Ovary (tissue), 9 donors: ENCODE results near the gene ITGB5. TPM values are rescaled to one million over a fixed set of nuclear protein-coding genes. Genes with fewer than 3 reads are reported as not detected.

Experiments used
- DNase-seq, 5 donors: peaks; one replicate each; pipeline ENCODE4 v3.0.0-alpha.2; 2019 to 2020
- H3K27ac ChIP-seq, 2 donors: fragments of 200-600 bp; one replicate each; pipeline versions ENCODE4 v1.5.1 to v1.8.0; 2019 to 2022
- H3K27me3 ChIP-seq: fragments of 200-600 bp; one replicate; pipeline ENCODE4 v1.8.0; 2022
- H3K36me3 ChIP-seq: fragments of 200-600 bp; sonication (generic); one replicate; pipeline ENCODE4 v1.5.1; 2019
- H3K4me1 ChIP-seq: one replicate; pipeline ENCODE4 v1.8.1; 2013; ENCODE audit warnings: mild to moderate bottlenecking, moderate library complexity; ENCODE audit not compliant: insufficient read depth
- H3K4me3 ChIP-seq: fragments of 200-600 bp; sonication (generic); one replicate; pipeline ENCODE4 v1.5.1; 2017
- H3K9me3 ChIP-seq, 2 donors: fragments of 200-600 bp in 1 of 2; sonication (generic) in 1 of 2; one replicate each; pipeline versions ENCODE4 v1.5.1 to v1.8.1; 2013 to 2019; ENCODE audit warnings: mild to moderate bottlenecking in 1 of 2, moderate library complexity in 1 of 2
- CTCF ChIP-seq, 3 donors: fragments of 450-650 bp in 2 of 3; fragments of 200-600 bp in 1 of 3; IDR thresholded peaks; one replicate each; pipeline versions ENCODE4 v1.5.1 to v1.8.0; 2016 to 2022; ENCODE audit warnings: antibody characterized with exemption in 3 of 3, mild to moderate bottlenecking in 1 of 3
- EP300 ChIP-seq: sonication (generic); formaldehyde crosslinking; IDR thresholded peaks from one replicate; pipeline ENCODE4 v1.6.1; 2017; ENCODE audit warnings: antibody characterized with exemption
- POLR2A ChIP-seq: fragments of 450-650 bp; IDR thresholded peaks from one replicate; pipeline ENCODE4 v1.6.1; 2017; ENCODE audit warnings: antibody characterized with exemption, mild to moderate bottlenecking, moderate library complexity
- WGBS, 3 donors: extraction: QIAGEN DNeasy Blood & Tissue Kit in 1 of 3; methylation state at CpG; one replicate each; pipeline versions ENCODE4 v1.1.5 to v1.1.7; 2013 to 2017; 5-methylcytosine and 5-hydroxymethylcytosine counted together
- intact Hi-C, 4 donors: fragments of 100-400 bp; cut with DNase I; formaldehyde crosslinking; loops; one replicate each; pipeline versions ENCODE4 v1.11.0 to v1.15.1; 2022 to 2023
- polyA plus RNA-seq, 2 donors: library from polyadenylated mRNA; stranded (reverse); fragments of 200-250 nt in 1 of 2; fragments of 350-450 nt in 1 of 2; fragmentation: Illumina TruSeq in 1 of 2; extraction: RNeasy Lipid Tissue Mini Kit (QIAGEN cat#74804) in 1 of 2; gene quantifications; one replicate each; pipeline ENCODE4 v1.2.3, GENCODE V29; 2013 to 2014
- total RNA-seq, 7 donors: library from RNA; depleted of rRNA in 2 of 7; stranded (reverse); fragments of >200 nt in 2 of 7; fragmentation: NEBNext Ultra II Directional in 3 of 7; extraction: Animal tissue kit (Norgen Biotek cat#: 25700) in 3 of 7; gene quantifications; one replicate each; pipeline versions ENCODE4 v1.1.0 to v1.2.4, GENCODE V29; 2016 to 2023
- donor health status: DM: no; HTN: no; CAD: no; lungs with moderate emphysema.
- donor health status: DM: no; HTN: no; CAD: no.
- donor health status: Bipolar disorder and iron deficiency.
- donor health status: DM: yes; HTN: yes; CAD: no.
- donor health status: DM: no; HTN: no; CAD: no.
- donor health status: DM: yes; HTN: yes; CAD: no.

ITGB5 gene
- total and polyA plus RNA-seq, 9 donors, result 31.0 to 109 (median 38.0) TPM

GRCh38 chr3:124885466-124886167 is 1.5 kb downstream of the ITGB5 start:
- intact Hi-C loops, result loop anchor here in 3 of 4 donors (5.0 kb wide), 4 partner anchors 43 to 123 kb away; no protein-coding TSS in a partner anchor
- peaks cover 4% of the 10 kb centered on the region for H3K4me1 ChIP-seq
- H3K4me3 ChIP-seq, result peak overlapping the region; percentile 90
- WGBS, 3 donors, result 22 to 31% (median 30%) methylated on average over 17 of the region's 17 CpGs
- no peak overlapping the region for H3K27ac ChIP-seq
- no peak for DNase-seq
- no peaks in the 10 kb centered on the region for H3K9me3 ChIP-seq
- TF ChIP-seq CTCF (IDR thresholded peaks at IDR 0.05) (no peak), EP300 (no peak), POLR2A (no peak)
- no peaks in the 10 kb centered on the region for H3K27me3 ChIP-seq
- no peaks in the 10 kb centered on the region for H3K36me3 ChIP-seq

- no peaks in the 10 kb centered on the region for H3K9me3 ChIP-seq
These were observed 2.6 kb downstream of the ITGB5 start for GRCh38 chr3:124884474-124885101.

GRCh38 chr3:124883766-124884473 is 3.2 kb downstream of the ITGB5 start:
- H3K27ac ChIP-seq, result no peak overlapping the region

More at GRCh38 chr3:124884474-124885101, 2.6 kb downstream of the ITGB5 start:
- H3K4me1 ChIP-seq, result peaks cover 4% of the 10 kb centered on the region
- no peak overlapping the region for H3K4me3 ChIP-seq
- H3K27me3 ChIP-seq, result no peaks in the 10 kb centered on the region
- WGBS, 3 donors, result 76 to 96% (median 79%) methylated on average over 7 of the region's 7 CpGs
- no peak for DNase-seq
- no peak for TF ChIP-seq EP300
- intact Hi-C loops, result loop anchor here in 3 of 4 donors (5.0 kb wide), 4 partner anchors 42 to 122 kb away; no protein-coding TSS in a partner anchor
- H3K36me3 ChIP-seq, result no peaks in the 10 kb centered on the region
- no peak overlapping the region for H3K27ac ChIP-seq

GRCh38 chr3:124882816-124883747 is 4.1 kb downstream of the ITGB5 start:
- H3K27me3 ChIP-seq, result no peaks in the 10 kb centered on the region
- WGBS, 3 donors, result 81 to 89% (median 85%) methylated on average over 13 of the region's 13 CpGs
- DNase-seq, result no peak
- no peak overlapping the region for H3K4me3 ChIP-seq
- no peak for TF ChIP-seq CTCF (IDR thresholded peaks at IDR 0.05)
- no peak for TF ChIP-seq EP300
- TF ChIP-seq POLR2A, result no peak
- H3K27ac ChIP-seq, result no peak overlapping the region
- H3K4me1 ChIP-seq, result peaks cover 14% of the 10 kb centered on the region
- H3K36me3 ChIP-seq, result no peaks in the 10 kb centered on the region
- H3K9me3 ChIP-seq, result no peaks in the 10 kb centered on the region
- intact Hi-C loops, result no loop called here

More at GRCh38 chr3:124883766-124884473, 3.2 kb downstream of the ITGB5 start:
- H3K4me3 ChIP-seq, result no peak overlapping the region
- DNase-seq, result no peak
- no peak for TF ChIP-seq POLR2A
- TF ChIP-seq EP300, result no peak
- TF ChIP-seq CTCF (IDR thresholded peaks at IDR 0.05), result no peak
- whole genome bisulfite sequencing, 3 donors, result 71 to 80% (median 76%) methylated on average over 6 to 7 of the region's 7 CpGs
- intact Hi-C loops, result no loop called here
- H3K9me3 ChIP-seq, result no peaks in the 10 kb centered on the region
- peaks cover 10% of the 10 kb centered on the region for H3K4me1 ChIP-seq
- H3K27me3 ChIP-seq, result no peaks in the 10 kb centered on the region
- no peaks in the 10 kb centered on the region for H3K36me3 ChIP-seq
